DMS114 treated with DMSO at 0.1 percent for 48 hours (cell line): ENCODE measurements around the gene G6PC1.
"Not testable (repeated sequence)": the region's sequence is repeated elsewhere in the genome, so short reads cannot be mapped to it uniquely, and the experiment has no call there.

Experiments
- DNase-seq: peaks from one replicate; lab custom pipeline; 2025; ENCODE audit not compliant: unreplicated experiment; lab: John Stamatoyannopoulos, UW

The G6PC1 gene

DNA sequence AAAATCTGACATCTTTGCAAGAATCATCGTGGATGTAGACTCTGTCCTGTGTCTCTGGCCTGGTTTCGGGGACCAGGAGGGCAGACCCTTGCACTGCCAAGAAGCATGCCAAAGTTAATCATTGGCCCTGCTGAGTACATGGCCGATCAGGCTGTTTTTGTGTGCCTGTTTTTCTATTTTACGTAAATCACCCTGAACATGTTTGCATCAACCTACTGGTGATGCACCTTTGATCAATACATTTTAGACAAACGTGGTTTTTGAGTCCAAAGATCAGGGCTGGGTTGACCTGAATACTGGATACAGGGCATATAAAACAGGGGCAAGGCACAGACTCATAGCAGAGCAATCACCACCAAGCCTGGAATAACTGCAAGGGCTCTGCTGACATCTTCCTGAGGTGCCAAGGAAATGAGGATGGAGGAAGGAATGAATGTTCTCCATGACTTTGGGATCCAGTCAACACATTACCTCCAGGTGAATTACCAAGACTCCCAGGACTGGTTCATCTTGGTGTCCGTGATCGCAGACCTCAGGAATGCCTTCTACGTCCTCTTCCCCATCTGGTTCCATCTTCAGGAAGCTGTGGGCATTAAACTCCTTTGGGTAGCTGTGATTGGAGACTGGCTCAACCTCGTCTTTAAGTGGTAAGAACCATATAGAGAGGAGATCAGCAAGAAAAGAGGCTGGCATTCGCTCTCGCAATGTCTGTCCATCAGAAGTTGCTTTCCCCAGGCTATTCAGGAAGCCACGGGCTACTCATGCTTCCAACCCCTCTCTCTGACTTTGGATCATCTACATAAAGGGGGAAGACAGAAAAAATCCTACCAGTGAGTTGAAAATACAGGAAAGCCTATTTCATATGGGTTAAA is at the start of gene G6PC1:
Gene G6PC1 (plus strand): TSS at position 340 of the 872 bp plus-strand sequence. CDS start 78 bp downstream, at position 418.
- DNase-seq, result no peak

DNA sequence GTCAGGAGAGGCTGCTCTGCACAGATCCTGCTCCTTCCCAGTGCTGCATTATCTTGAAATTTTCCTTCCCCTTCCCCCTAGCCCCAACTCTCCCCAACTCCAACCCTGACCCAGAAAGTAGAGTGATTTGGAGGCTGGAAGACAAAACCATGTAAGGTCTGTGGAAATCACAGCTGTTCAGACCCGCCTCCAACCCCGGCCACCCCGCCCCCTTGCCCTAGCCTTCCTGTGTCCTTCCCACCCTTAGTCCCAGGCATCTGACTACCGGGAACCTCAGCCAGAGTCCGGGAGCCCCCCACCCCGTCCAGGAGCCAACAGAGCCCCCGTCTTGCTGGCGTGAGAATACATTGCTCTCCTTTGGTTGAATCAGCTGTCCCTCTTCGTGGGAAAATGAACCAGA is 49.6 kb upstream of the G6PC1 start, which contains the start of gene AOC3:
Gene AOC3 (plus strand): TSS at position 246 of the 400 bp plus-strand sequence. CDS start 145 bp downstream, at position 391.
- DNase-seq, result no peak

- not testable (repeated sequence) for DNase-seq
Measured at GRCh38 chr17:42851371-42852240, 49.0 kb upstream of the G6PC1 start.

DNA sequence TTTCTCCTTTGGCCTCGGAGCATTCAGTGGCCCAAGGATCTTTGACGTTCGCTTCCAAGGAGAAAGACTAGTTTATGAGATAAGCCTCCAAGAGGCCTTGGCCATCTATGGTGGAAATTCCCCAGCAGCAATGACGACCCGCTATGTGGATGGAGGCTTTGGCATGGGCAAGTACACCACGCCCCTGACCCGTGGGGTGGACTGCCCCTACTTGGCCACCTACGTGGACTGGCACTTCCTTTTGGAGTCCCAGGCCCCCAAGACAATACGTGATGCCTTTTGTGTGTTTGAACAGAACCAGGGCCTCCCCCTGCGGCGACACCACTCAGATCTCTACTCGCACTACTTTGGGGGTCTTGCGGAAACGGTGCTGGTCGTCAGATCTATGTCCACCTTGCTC is 48.2 kb upstream of the G6PC1 start:
- DNase-seq, result no peak

- DNase-seq, result no peak
Measured at GRCh38 chr17:42853004-42853403, 47.6 kb upstream of the G6PC1 start.

- DNase-seq, result no peak
Measured at GRCh38 chr17:42853597-42853967, 47.0 kb upstream of the G6PC1 start.

DNA sequence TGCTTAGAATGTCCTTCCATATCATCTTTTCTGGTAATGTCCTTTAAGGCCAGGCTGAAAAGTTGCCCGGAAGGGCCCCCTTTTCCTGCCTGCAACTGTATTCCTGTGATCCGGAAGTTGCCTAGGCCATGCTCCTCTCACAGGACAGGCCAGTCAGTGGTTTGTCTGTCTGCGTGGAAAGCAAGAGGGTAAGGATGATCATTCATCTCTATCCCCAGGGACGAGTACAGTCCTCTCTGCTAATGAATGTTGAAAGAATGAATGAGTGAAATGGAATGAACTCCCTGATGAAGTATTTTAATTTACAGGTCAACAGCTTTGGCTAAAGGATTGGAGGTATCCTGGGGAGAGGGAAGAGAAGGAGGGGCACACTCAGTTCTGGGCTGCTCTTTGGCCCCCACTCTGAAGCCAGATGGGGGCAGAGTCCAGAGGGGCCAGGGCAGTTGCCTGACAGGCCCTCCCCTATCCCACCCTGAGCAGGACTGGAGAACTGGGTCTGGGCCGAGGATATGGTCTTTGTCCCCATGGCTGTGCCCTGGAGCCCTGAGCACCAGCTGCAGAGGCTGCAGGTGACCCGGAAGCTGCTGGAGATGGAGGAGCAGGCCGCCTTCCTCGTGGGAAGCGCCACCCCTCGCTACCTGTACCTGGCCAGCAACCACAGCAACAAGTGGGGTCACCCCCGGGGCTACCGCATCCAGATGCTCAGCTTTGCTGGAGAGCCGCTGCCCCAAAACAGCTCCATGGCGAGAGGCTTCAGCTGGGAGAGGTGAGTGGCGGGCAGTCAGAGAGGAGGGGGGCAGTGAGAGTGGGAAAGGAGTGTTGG is 46.4 kb upstream of the G6PC1 start:
- DNase-seq, result no peak

GRCh38 chr17:42855048-42855596 is 45.5 kb upstream of the G6PC1 start:
- no peak for DNase-seq

GRCh38 chr17:42856093-42856492 is 44.5 kb upstream of the G6PC1 start:
- not testable (repeated sequence) for DNase-seq

DNA sequence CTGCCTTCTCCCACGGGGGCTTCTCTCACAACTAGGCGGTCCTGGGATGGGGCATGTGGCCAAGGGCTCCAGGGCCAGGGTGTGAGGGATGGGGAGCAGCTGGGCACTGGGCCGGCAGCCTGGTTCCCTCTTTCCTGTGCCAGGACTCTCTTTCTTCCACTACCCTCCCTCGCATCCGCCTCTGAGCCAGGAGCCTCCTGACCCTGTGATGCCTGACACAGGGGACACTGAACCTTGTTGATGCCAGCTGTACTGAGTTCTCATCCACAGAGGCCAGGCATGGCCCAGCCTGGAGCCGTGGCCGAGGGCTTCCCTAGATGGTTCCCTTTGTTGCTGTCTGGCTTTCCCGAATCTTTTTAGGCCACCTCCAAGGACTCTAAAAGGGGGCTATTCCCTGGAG is 44.1 kb upstream of the G6PC1 start:
- not testable (repeated sequence) for DNase-seq

DNA sequence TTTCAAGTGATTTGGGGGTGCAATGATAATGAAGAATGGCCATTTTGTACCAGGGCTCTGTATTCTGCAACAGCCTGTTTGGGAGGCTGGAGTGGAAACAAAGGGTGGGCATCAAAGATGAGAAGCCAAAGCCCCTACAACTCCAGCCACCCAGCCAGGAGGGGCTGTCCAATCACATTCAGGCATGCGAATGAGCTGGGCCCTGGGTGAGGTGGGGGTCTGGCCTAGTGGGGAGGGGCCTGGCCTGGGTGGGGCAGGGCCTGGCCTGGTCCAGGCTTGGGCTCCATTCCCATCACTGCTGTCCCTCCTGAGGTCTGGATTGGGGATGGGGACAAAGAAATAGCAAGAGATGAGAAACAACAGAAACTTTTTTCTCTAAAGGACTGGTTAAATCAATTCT is 43.2 kb upstream of the G6PC1 start:
- no peak for DNase-seq

DNA sequence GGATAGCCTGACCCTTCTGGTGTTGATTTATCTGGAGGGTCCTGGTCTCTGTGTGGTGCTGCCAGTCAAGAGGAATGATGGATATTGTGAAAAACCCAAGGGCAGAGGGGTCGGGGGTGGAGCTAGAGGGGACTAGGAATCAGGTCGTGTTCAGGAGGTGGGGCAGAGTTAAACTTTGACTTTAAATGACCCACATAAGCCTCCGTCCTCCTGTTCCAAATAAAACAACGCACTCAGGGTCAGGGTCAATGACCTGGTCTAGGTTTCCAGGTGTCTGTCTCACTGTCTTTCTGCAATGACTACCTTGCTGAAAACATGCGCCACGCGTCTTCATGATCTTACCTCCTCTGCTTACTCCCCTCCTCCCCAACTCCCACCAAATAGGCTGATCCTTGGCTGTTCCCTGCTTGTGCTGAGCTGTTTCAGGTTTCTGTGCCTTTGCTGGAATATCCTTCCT is 34.9 kb upstream of the G6PC1 start:
- no peak for DNase-seq

- no peak for DNase-seq
Measured at GRCh38 chr17:42866216-42866615, 34.4 kb upstream of the G6PC1 start.

GRCh38 chr17:42866631-42867575 is 33.7 kb upstream of the G6PC1 start:
- DNase-seq, result no peak

DNA sequence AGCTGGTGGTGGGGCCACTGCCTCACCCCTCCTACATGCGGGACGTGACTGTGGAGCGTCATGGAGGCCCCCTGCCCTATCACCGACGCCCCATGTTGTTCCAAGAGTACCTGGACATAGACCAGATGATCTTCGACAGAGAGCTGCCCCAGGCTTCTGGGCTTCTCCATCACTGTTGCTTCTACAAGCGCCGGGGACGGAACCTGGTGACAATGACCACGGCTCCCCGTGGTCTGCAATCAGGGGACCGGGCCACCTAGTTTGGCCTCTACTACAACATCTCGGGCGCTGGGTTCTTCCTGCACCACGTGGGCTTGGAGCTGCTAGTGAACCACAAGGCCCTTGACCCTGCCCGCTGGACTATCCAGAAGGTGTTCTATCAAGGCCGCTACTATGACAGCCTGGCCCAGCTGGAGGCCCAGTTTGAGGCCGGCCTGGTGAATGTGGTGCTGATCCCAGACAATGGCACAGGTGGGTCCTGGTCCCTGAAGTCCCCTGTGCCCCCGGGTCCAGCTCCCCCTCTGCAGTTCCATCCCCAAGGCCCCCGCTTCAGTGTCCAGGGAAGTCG is 32.8 kb upstream of the G6PC1 start:
- not testable (repeated sequence) for DNase-seq

DNA sequence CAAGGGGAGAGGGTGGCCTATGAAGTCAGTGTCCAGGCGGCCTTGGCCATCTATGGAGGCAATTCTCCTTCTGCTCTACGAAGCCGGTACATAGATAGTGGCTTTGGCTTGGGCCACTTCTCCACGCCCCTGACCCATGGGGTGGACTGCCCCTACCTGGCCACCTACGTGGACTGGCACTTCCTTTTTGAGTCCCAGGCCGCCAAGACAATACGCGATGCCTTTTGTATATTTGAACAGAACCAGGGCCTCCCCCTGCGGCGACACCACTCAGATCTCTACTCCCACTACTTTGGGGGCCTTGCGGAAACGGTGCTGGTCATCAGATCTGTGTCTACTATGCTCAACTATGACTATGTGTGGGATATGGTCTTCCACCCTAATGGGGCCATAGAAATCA is 32.3 kb upstream of the G6PC1 start:
- no peak for DNase-seq

GRCh38 chr17:42871647-42872046 is 29.0 kb upstream of the G6PC1 start:
- no peak for DNase-seq

DNA sequence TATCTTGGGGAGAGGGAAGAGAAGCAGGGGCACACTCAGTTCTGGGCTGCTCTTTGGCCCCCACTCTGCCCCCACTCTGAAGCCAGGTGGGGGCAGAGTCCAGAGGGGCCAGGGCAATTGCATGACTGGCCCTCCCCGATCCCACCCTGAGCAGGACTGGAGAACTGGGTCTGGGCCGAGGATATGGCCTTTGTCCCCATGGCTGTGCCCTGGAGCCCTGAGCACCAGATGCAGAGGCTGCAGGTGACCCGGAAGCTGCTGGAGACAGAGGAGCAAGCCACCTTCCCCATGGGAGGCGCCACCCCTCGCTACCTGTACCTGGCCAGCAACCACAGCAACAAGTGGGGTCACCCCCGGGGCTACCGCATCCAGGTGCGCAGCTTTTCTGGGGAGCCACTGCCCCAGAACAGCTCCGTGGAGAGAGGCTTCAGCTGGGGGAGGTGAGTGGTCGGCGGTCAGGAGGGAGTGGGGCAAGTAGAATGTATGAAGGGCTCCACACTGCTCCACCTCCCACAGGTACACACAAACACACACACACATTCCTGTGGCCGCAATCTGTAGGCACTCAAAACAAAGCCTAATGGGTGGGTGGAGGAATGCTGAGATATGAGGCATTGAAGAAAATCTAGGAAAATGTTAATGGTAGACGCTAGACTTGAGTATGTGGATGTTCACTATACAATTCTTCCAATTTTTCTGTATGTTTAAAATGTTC is 28.2 kb upstream of the G6PC1 start:
- no peak for DNase-seq
